WTC11 (cell line): Measurements from ENCODE around the gene ABLIM2. TPM values are rescaled to one million over a fixed set of nuclear protein-coding genes. Genes with fewer than 3 reads are reported as not detected.

Source experiments
- ATAC-seq: fragments of 200-7000 bp; cut with Tn5 transposase; 2 replicates; pipeline ENCODE4 v1.10.0; 2021; ENCODE audit warnings: mild to moderate bottlenecking, moderate library complexity
- CTCF ChIA-PET: fragments of 300-600 bp; sonication (Branson Sonifier 250); formaldehyde crosslinking; loops from one replicate; lab custom pipeline; 2021; ENCODE audit warnings: antibody characterized with exemption; lab: Charles Lee
- POLR2A ChIA-PET: fragments of 350-600 bp; sonication (Branson Sonifier 250); formaldehyde crosslinking; loops from one replicate; lab custom pipeline; 2021; ENCODE audit warnings: antibody characterized with exemption; lab: Charles Lee
- DNase-seq: peaks from one replicate; pipeline ENCODE4 v3.0.0; 2021; ENCODE audit warnings: low spot score
- H3K27ac Mint-ChIP-seq: 2 replicates; pipeline ENCODE4 v1.8.0; 2021; ENCODE audit warnings: mixed read lengths
- H3K27me3 Mint-ChIP-seq: 2 replicates; pipeline ENCODE4 v1.8.0; 2021; ENCODE audit warnings: low read depth, mild to moderate bottlenecking, moderate library complexity, mixed read lengths
- H3K36me3 Mint-ChIP-seq: 2 replicates; pipeline ENCODE4 v1.8.0; 2021; ENCODE audit warnings: mixed read lengths
- H3K4me1 Mint-ChIP-seq: 2 replicates; pipeline ENCODE4 v1.8.0; 2022; ENCODE audit warnings: mixed read lengths
- H3K4me3 Mint-ChIP-seq: 2 replicates; pipeline ENCODE4 v1.8.0; 2021; ENCODE audit warnings: mild to moderate bottlenecking, moderate library complexity, mixed read lengths
- H3K9me3 Mint-ChIP-seq: 2 replicates; pipeline ENCODE4 v1.8.0; 2021; ENCODE audit warnings: mixed read lengths
- AR ChIP-seq: fragments of 250-450 bp; sonication (Bioruptor Pico); IDR thresholded peaks from 2 replicates; pipeline ENCODE4 v1.9.0; 2021; ENCODE audit warnings: mild to moderate bottlenecking
- ATF1 ChIP-seq: sonication (generic); formaldehyde crosslinking; IDR thresholded peaks from 2 replicates; pipeline ENCODE4 v1.8.1; 2023; ENCODE audit warnings: mild to moderate bottlenecking, moderate library complexity, missing genetic modification reagents
- ATF6 ChIP-seq: sonication (generic); formaldehyde crosslinking; IDR thresholded peaks from 2 replicates; pipeline ENCODE4 v1.8.1; 2023; ENCODE audit warnings: mild to moderate bottlenecking, missing genetic modification reagents
- E2F5 ChIP-seq: sonication (generic); formaldehyde crosslinking; IDR thresholded peaks from 2 replicates; pipeline ENCODE4 v1.8.1; 2022; ENCODE audit warnings: mild to moderate bottlenecking, moderate library complexity, missing genetic modification reagents
- ERG ChIP-seq: fragments of 250-450 bp; sonication (Bioruptor Pico); IDR thresholded peaks from 2 replicates; pipeline ENCODE4 v1.8.0; 2021; ENCODE audit warnings: mild to moderate bottlenecking
- FOXP1 ChIP-seq: sonication (generic); formaldehyde crosslinking; IDR thresholded peaks from 2 replicates; pipeline ENCODE4 v1.8.0; 2022; ENCODE audit warnings: missing genetic modification reagents, mild to moderate bottlenecking, moderate library complexity, borderline replicate concordance
- GTF2I ChIP-seq: fragments of 250-450 bp; sonication (Bioruptor Pico); conservative IDR thresholded peaks from 2 replicates; pipeline ENCODE4 v1.4.0; 2021; ENCODE audit warnings: mild to moderate bottlenecking
- IRF2 ChIP-seq: sonication (generic); formaldehyde crosslinking; IDR thresholded peaks from 2 replicates; pipeline ENCODE4 v1.8.0; 2022; ENCODE audit warnings: low read depth, missing genetic modification reagents, borderline replicate concordance
- JAZF1 ChIP-seq: fragments of 250-450 bp; sonication (Bioruptor Pico); IDR thresholded peaks from 2 replicates; pipeline ENCODE4 v1.9.0; 2021; ENCODE audit warnings: moderate library complexity, mild to moderate bottlenecking, inconsistent platforms
- NFE2L1 ChIP-seq: sonication (generic); formaldehyde crosslinking; IDR thresholded peaks from 2 replicates; pipeline ENCODE4 v1.8.1; 2023; ENCODE audit warnings: missing genetic modification reagents
- RORB ChIP-seq: fragments of 250-450 bp; sonication (Bioruptor Pico); IDR thresholded peaks from 2 replicates; pipeline ENCODE4 v1.9.0; 2021; ENCODE audit warnings: mild to moderate bottlenecking
- STAT6 ChIP-seq: sonication (generic); formaldehyde crosslinking; conservative IDR thresholded peaks from 2 replicates; pipeline ENCODE4 v1.8.1; 2023; ENCODE audit warnings: mild to moderate bottlenecking, low read depth, missing genetic modification reagents, moderate library complexity
- ZBTB21 ChIP-seq: sonication (generic); formaldehyde crosslinking; IDR thresholded peaks from 2 replicates; pipeline ENCODE4 v1.8.1; 2023; ENCODE audit warnings: mild to moderate bottlenecking, missing genetic modification reagents, borderline replicate concordance
- ZBTB43 ChIP-seq: sonication (generic); formaldehyde crosslinking; IDR thresholded peaks from 2 replicates; pipeline ENCODE4 v1.8.1; 2023; ENCODE audit warnings: mild to moderate bottlenecking, missing genetic modification reagents
- ZNF232 ChIP-seq: sonication (generic); formaldehyde crosslinking; IDR thresholded peaks from 2 replicates; pipeline ENCODE4 v1.8.0; 2022; ENCODE audit warnings: mild to moderate bottlenecking, missing genetic modification reagents
- ZNF263 ChIP-seq: sonication (generic); formaldehyde crosslinking; IDR thresholded peaks from 2 replicates; pipeline ENCODE4 v1.8.1; 2022; ENCODE audit warnings: low read depth, mild to moderate bottlenecking, moderate library complexity, missing genetic modification reagents
- ZNF423 ChIP-seq: fragments of 250-450 bp; sonication (Bioruptor Pico); IDR thresholded peaks from 2 replicates; pipeline ENCODE4 v2.1.2; 2022; ENCODE audit warnings: mild to moderate bottlenecking, moderate library complexity
- total RNA-seq: library from RNA; stranded (reverse); gene quantifications from 3 replicates; pipeline ENCODE4 v1.2.3, GENCODE V29; 2021

The ABLIM2 gene
- total RNA-seq, 1 experiment from 2014 or later = 2.6 TPM

GRCh38 chr4:8189551-8190466 is 31.2 kb upstream of the ABLIM2 start (continued):
- TF ChIP-seq ZBTB43 (CRISPR knock-in tag) (no peak), AR (no peak), ZNF263 (CRISPR knock-in tag) (no peak), IRF2 (CRISPR knock-in tag) (no peak)
- TF ChIP-seq, all 79 proteins: peak for 0

GRCh38 chr4:8188743-8189550 is 30.3 kb upstream of the ABLIM2 start:
- no peaks in the 10 kb centered on the region for H3K9me3 Mint-ChIP-seq
- ChIA-PET CTCF (interaction anchor here (1.6 to 6.8 kb wide), 3 partner anchors 12 to 54 kb away, joined by 3 to 43 read pairs (median 8); no protein-coding TSS in a partner anchor), POLR2A (no interaction called here)
- no peaks in the 10 kb centered on the region for H3K36me3 Mint-ChIP-seq
- TF ChIP-seq NFE2L1 (no peak), ATF1 (no peak), ERG (no peak), ATF6 (CRISPR knock-in tag) (no peak), ZBTB21 (no peak), JAZF1 (CRISPR knock-in tag) (no peak), ZNF232 (CRISPR knock-in tag) (no peak), E2F5 (CRISPR knock-in tag) (no peak), GTF2I (CRISPR knock-in tag) (no peak), ZNF423 (CRISPR knock-in tag) (no peak), RORB (CRISPR knock-in tag) (no peak), STAT6 (CRISPR knock-in tag) (no peak), FOXP1 (CRISPR knock-in tag) (no peak)
- ATAC-seq = no peak
- peaks cover 3% of the 10 kb centered on the region; the same call in 1 of the 2 replicates for H3K4me1 Mint-ChIP-seq
- H3K27me3 Mint-ChIP-seq = no peaks in the 10 kb centered on the region
- no peak overlapping the region for H3K4me3 Mint-ChIP-seq
- no peak overlapping the region for H3K27ac Mint-ChIP-seq
- no peak for DNase-seq
